Osteocyte (in vitro differentiated cells): Measurements from ENCODE around the gene ZNF423. TPM values are rescaled to one million over a fixed set of nuclear protein-coding genes. Genes with fewer than 3 reads are reported as not detected.

Experiments used
- DNase-seq: peaks from one replicate; pipeline ENCODE4 v3.0.0; 2021; ENCODE audit warnings: mixed read lengths; ENCODE audit not compliant: unreplicated experiment; ENCODE audit errors: extremely low spot score
- H3K27ac Mint-ChIP-seq: one replicate; pipeline ENCODE4 v1.8.0; 2021; ENCODE audit warnings: mild to moderate bottlenecking, mixed read lengths; ENCODE audit not compliant: unreplicated experiment
- H3K27me3 Mint-ChIP-seq: one replicate; pipeline ENCODE4 v1.8.0; 2021; ENCODE audit warnings: mixed read lengths; ENCODE audit not compliant: unreplicated experiment
- H3K36me3 Mint-ChIP-seq: one replicate; pipeline ENCODE4 v1.8.0; 2021; ENCODE audit warnings: mixed read lengths; ENCODE audit not compliant: unreplicated experiment
- H3K4me1 Mint-ChIP-seq: one replicate; pipeline ENCODE4 v1.8.0; 2021; ENCODE audit warnings: mixed read lengths; ENCODE audit not compliant: unreplicated experiment
- H3K4me3 Mint-ChIP-seq: one replicate; pipeline ENCODE4 v1.8.0; 2021; ENCODE audit warnings: mild to moderate bottlenecking, moderate library complexity, mixed read lengths; ENCODE audit not compliant: unreplicated experiment
- H3K9me3 Mint-ChIP-seq: one replicate; pipeline ENCODE4 v1.8.0; 2021; ENCODE audit warnings: mixed read lengths; ENCODE audit not compliant: unreplicated experiment
- CTCF ChIP-seq: fragments of 200-600 bp; sonication (generic); IDR thresholded peaks from 2 replicates; pipeline ENCODE4 v1.5.0; 2021; ENCODE audit warnings: antibody characterized with exemption, mild to moderate bottlenecking, moderate library complexity
- total RNA-seq: library from RNA; stranded (reverse); gene quantifications from 2 replicates; pipeline ENCODE4 v1.2.1, GENCODE V29; 2021

The ZNF423 gene
- total RNA-seq, 1 donor from 2014 or later, result 25.1 TPM

- Mint-ChIP-seq H3K4me1 (peaks cover 29% of the 10 kb centered on the region), H3K9me3 (no peaks in the 10 kb centered on the region), H3K27me3 (peaks cover 5% of the 10 kb centered on the region), H3K27ac (peak overlapping the region; percentile 54), H3K4me3 (peak overlapping the region; percentile 49), H3K36me3 (peaks cover 2% of the 10 kb centered on the region)
- no peak for TF ChIP-seq CTCF
- no peak for DNase-seq
Measured at GRCh38 chr16:49754495-49755312, 101.2 kb downstream of the ZNF423 start.

GRCh38 chr16:49750341-49751000, 105.4 kb downstream of the ZNF423 start:
- TF ChIP-seq CTCF, result no peak
- Mint-ChIP-seq H3K4me3 (no peak overlapping the region), H3K4me1 (peaks cover 30% of the 10 kb centered on the region)

GRCh38 chr16:49749816-49750215, 106.1 kb downstream of the ZNF423 start:
- peaks cover 23% of the 10 kb centered on the region for H3K4me1 Mint-ChIP-seq
- H3K27ac Mint-ChIP-seq, result no peak overlapping the region
- peaks cover 13% of the 10 kb centered on the region for H3K27me3 Mint-ChIP-seq
- no peak overlapping the region for H3K4me3 Mint-ChIP-seq
- DNase-seq, result no peak
- TF ChIP-seq CTCF, result no peak
- H3K36me3 Mint-ChIP-seq, result peaks cover 2% of the 10 kb centered on the region
- no peaks in the 10 kb centered on the region for H3K9me3 Mint-ChIP-seq

More at GRCh38 chr16:49750341-49751000, 105.4 kb downstream of the ZNF423 start:
- H3K27ac Mint-ChIP-seq, result no peak overlapping the region
- DNase-seq, result no peak
- peaks cover 13% of the 10 kb centered on the region for H3K27me3 Mint-ChIP-seq
- H3K9me3 Mint-ChIP-seq, result no peaks in the 10 kb centered on the region
- peaks cover 2% of the 10 kb centered on the region for H3K36me3 Mint-ChIP-seq

- H3K4me1 Mint-ChIP-seq, result peaks cover 16% of the 10 kb centered on the region
- no peaks in the 10 kb centered on the region for H3K9me3 Mint-ChIP-seq
- no peak overlapping the region for H3K27ac Mint-ChIP-seq
- peaks cover 2% of the 10 kb centered on the region for H3K36me3 Mint-ChIP-seq
- H3K4me3 Mint-ChIP-seq, result no peak overlapping the region
- H3K27me3 Mint-ChIP-seq, result peaks cover 13% of the 10 kb centered on the region
- no peak for TF ChIP-seq CTCF
- no peak for DNase-seq
Measured at GRCh38 chr16:49748322-49748721, 107.6 kb downstream of the ZNF423 start.

GRCh38 chr16:49747654-49748053, 108.3 kb downstream of the ZNF423 start:
- no peak for DNase-seq
- peaks cover 16% of the 10 kb centered on the region for H3K27me3 Mint-ChIP-seq
- H3K9me3 Mint-ChIP-seq, result no peaks in the 10 kb centered on the region
- H3K4me1 Mint-ChIP-seq, result peaks cover 16% of the 10 kb centered on the region
- H3K27ac Mint-ChIP-seq, result no peak overlapping the region
- H3K36me3 Mint-ChIP-seq, result peaks cover 2% of the 10 kb centered on the region
- no peak for TF ChIP-seq CTCF
- H3K4me3 Mint-ChIP-seq, result no peak overlapping the region
